GM21390 (cell line): ENCODE measurements around the gene ADD3.
A peak's percentile ranks its signal among the peaks of the same experiment; 100 is the strongest.

Source experiments
- ATAC-seq: cut with Tn5 transposase; IDR thresholded peaks from one replicate; pipeline ENCODE4 v1.9.1; 2021; ENCODE audit not compliant: unreplicated experiment

ADD3 gene

GRCh38 chr10:110002801-110003523, 4.8 kb upstream of the ADD3 start:
- ATAC-seq, result no peak

GRCh38 chr10:110003524-110003885, 4.3 kb upstream of the ADD3 start:
- ATAC-seq, result no peak

- ATAC-seq, result no peak
Measured at GRCh38 chr10:110005719-110006118, 2.1 kb upstream of the ADD3 start.

GRCh38 chr10:110006358-110007160, 1.2 kb upstream of the ADD3 start:
- ATAC-seq, result no peak

GRCh38 chr10:110007161-110007700, 553 bp upstream of the ADD3 start:
- peak; percentile 37 for ATAC-seq

GRCh38 chr10:110008518-110009339, 945 bp downstream of the ADD3 start:
- peak; percentile 16 for ATAC-seq

GRCh38 chr10:110009736-110010475, 2.1 kb downstream of the ADD3 start:
- ATAC-seq, result peak; percentile 24

GRCh38 chr10:110010486-110011378, 2.9 kb downstream of the ADD3 start:
- ATAC-seq, result no peak

- no peak for ATAC-seq
Measured at GRCh38 chr10:110011681-110012080, 3.9 kb downstream of the ADD3 start.

GRCh38 chr10:110013630-110014293, 6.0 kb downstream of the ADD3 start:
- no peak for ATAC-seq

GRCh38 chr10:110016039-110016438, 8.3 kb downstream of the ADD3 start:
- ATAC-seq, result no peak

- ATAC-seq, result no peak
Measured at GRCh38 chr10:110017052-110017451, 9.3 kb downstream of the ADD3 start.

- no peak for ATAC-seq
Measured at GRCh38 chr10:110017907-110018306, 10.1 kb downstream of the ADD3 start.

GRCh38 chr10:110020265-110020664, 12.5 kb downstream of the ADD3 start:
- no peak for ATAC-seq

- ATAC-seq, result no peak
Measured at GRCh38 chr10:110022716-110023504, 15.1 kb downstream of the ADD3 start.

GRCh38 chr10:110023785-110024465, 16.1 kb downstream of the ADD3 start:
- no peak for ATAC-seq

- no peak for ATAC-seq
Measured at GRCh38 chr10:110029450-110029849, 21.7 kb downstream of the ADD3 start.
